Esophagus squamous epithelium (tissue), 4 donors: ENCODE data around the gene TSC2.

Experiments used
- CTCF ChIP-seq, 6 experiments: fragments of 450-650 bp in 4 of 6; fragments of 200-600 bp in 2 of 6; sonication (generic) in 2 of 6; IDR thresholded peaks; one replicate each; pipeline ENCODE4 v1.5.1; 2016 to 2019; ENCODE audit warnings: antibody characterized with exemption in 6 of 6, mild to moderate bottlenecking in 4 of 6, moderate library complexity in 4 of 6
- POLR2A ChIP-seq, 4 donors: fragments of 450-650 bp; IDR thresholded peaks; one replicate each; pipeline ENCODE4 v1.6.1; 2017; ENCODE audit warnings: antibody characterized with exemption in 4 of 4, mild to moderate bottlenecking in 4 of 4, moderate library complexity in 3 of 4

DNA sequence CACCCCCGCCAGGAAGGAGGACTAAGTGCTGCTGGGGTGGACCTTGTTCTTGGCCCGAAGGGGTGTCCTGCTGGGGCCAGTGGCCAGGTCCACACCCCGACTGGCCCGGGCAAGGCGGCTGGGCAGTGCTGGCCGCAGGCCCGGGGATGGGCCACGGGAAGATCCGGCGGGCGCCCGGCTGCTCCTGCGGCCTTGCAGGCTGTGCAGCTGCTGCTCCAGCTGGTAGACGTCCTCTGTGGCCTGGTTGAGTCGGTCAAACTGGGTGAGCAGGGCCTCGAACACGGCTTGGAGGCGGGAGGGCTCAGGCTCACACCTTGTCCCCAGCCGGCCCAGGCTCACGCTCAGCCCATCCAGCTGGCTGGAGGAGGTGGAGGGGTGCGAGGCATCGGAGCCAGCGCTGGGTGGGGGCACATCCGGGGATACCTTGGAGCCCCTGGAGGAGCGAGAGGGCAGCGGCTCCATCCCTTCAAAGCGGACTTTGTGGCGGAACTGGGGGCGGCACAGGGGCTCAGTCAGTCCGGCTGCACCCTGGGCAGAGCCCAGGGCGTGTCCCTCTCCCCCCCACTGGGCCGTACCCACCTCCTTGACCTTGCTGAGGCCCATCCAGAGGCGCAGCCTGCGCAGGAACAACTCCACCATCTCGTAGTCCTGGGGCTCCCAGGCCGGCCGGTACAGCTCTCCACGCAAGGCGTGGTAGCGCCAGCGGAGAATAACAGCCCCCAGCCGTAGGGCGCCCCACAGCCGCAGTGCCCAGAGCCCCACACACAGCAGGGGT, 42.1 kb downstream of the TSC2 start:
- TF ChIP-seq POLR2A (IDR thresholded peaks at IDR 0.05): no peak
- TF ChIP-seq CTCF (IDR thresholded peaks at IDR 0.05): no peak
